GM21381 (cell line): Measurements from ENCODE around the gene JTB.

Experiments used
- ATAC-seq: cut with Tn5 transposase; IDR thresholded peaks from one replicate; pipeline ENCODE4 v1.9.1; 2021; ENCODE audit warnings: mild to moderate bottlenecking, moderate library complexity; ENCODE audit not compliant: unreplicated experiment

JTB gene

DNA sequence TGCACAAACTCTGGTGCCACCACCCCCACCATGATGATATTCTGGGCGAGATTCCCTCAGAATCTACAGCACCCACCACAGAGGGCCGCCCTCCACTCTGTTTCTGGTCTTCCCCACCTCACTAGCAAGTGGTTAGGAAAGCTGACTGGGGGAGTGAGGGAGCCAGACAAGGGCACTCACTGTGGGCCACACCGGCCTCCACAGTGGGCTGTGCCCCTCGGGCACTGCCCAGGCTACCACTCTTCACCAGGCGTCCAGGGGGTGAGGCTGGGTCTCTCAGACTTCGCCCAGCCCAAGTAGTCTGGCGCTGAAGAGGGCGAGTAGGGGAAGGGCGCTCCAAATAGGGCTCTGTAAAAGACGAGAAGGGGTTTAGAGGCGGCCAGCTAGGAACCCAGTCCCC, 43.5 kb downstream of the JTB start:
- no peak for ATAC-seq

DNA sequence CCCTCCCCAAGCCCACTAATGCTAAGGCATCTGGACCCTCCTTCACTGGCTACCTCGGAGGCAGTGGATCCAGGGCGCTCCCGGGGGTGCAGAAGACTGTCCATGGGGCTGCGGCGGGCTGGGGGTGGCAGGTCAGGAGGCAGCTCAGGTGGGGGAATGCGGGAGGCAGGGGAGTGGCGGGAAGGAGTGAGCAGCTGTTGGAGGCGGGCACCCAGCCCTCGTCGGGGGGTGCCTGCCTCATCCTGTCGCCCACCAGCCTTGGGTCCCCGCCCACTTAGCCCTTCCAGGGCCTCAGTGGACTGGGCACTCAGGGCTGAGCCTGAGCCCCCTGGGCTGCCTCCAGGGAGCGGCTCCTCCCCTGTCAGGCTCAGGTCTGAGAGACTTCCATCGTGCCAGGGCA, 44.0 kb downstream of the JTB start:
- no peak for ATAC-seq

DNA sequence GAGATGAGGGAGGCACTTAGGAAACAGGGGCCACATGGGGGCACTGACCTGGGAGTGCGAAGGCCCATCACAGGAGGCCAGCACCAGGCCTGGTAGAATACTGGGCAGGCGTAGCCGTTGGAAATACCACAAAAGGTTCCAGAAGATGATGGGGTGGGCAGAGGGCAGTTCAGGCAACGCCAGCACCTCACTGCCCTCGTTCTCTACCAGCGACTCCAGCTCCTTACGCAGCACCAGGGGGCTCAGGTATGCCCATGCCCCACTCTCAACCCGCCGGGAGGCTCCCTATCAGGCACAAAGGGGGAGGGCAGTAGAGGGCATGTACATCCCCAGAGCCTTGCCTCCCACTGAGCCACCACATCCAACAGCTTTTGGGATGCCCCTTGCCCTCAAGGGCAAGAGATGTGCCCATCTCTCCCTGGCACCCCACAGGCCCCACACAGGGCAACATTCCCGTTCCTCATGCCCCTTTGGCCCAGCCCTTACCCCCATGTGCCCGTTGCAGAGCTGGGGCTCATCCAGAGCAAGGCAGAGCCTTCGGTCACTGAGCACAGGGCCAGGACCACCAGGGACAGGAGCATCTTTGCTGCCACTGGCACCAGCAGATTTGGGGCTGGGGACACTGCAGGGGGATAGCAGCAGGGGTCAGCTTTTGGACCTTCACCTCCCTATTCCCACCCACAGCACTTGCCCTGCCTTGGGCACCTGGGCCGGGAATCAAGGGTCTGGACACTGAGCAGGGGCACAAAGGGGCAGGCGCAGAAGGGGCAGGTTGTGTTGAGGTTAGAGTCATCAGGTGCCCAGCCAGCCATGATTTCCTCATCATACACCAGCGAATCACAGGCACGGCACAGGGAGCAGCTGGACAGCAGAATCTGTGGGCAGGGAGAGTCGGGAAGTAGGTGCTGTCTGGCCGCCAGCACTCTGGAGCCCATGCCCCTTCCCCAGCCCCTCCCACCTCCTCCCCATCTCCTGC, 45.0 kb downstream of the JTB start:
- ATAC-seq, result no peak

DNA sequence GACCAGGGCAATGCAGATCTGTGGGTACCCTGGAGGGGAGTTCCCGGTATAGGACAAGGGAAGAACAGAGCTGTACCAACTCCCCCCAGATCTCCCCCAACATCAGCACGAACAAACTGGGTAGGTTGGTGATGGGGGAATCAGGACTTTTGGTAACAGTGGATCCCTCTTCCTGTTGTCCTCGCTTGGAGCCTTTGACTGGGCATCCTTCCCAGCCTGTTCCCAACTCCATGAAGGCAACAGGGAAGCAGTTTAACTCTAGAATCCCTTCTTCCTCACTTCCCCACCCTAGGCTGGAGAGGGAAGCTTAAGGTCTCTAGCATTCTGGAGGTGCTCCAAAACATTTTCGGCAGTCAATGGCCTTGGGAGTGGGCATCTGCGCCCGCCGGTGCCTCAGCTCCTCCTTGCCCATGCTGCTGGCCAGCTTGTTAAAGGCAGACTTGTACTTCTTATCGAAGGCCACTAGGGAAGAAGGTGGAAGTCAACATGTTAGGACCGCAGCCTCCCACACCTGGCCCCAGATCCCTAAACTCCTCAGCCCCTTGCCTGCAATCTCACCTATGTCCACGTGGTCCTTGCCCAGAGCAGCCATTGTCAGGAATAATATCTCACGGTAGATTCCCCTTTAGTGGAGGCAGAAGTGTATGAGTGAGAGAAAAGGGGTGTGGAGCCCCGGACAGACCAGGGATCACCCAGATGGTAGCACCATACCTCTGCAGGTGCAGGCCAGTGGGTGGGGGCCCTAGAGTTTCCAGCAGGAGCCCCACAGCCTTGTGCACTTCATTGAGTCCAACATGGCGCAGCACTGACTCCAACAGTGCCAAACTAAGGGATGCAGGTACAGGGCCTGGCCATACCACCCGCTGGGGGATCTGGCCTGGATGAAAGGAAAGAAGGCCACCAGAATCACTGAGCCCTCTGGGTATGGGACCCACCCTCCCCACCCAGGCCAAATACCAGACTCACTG, 47.2 kb downstream of the JTB start:
- no peak for ATAC-seq

DNA sequence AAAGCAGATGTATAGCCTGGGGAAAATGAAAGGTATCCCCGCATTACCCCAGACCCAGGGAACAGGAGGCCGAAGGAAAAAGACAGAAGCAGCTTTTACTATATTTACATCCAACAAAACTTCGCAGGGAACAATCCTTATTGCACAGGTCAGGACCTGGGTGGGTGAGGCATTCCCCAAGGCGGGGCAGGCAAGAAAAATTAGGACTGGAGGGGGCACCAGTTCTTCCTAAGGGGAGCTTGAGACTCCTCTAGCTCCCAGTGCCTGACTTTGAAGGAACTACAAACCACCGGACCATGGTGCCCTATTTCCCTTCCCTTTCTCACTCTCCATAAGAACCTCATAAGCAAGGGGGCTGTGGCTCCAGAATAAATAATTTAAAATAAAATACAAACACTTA, 48.0 kb downstream of the JTB start:
- no peak for ATAC-seq

DNA sequence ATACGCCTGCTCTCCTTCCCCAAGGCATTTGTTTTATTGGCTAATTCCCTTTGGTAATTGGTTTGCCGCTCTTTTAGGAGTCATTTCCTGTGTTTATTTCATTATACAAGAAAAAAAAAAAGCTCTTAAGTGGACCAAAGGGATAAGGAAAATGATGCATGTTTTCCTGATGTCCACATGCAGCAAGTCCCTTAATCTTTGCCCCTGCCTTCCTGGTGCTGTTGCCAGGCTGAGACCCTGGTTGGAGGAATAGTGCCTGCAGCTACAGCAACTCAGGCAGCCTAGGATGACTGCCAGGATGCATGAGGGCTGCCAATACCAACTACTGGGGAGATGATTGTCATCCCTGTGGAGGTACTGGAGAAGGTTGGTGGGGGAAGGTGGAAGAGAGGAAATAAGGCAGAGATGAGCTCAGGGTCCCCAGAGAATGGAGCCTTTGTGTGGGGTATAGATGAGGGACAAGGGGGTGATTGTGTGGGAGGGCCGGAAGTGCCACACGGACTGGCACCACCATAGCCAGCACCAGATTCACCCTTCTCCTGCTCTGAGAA, 48.6 kb downstream of the JTB start:
- no peak for ATAC-seq

DNA sequence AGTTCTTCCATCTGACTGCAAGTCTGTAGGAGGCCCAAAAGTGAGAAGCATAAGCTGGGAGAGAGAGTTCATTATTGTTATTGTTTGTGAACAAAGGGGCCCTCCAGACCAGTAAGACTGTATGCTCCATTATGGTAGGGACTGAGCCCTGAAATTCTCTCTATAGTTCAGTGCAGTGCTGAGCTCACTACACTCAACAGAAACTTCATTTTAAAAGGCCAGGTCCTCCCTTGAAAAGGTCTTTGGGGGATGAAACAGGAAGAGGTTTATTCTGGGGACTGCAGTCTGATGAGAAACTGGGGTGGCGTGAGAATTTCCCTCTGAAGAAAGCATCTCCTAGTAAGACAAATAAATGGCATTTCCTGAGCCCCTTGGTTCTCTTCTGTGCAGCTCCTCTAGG, 49.2 kb downstream of the JTB start:
- no peak for ATAC-seq

DNA sequence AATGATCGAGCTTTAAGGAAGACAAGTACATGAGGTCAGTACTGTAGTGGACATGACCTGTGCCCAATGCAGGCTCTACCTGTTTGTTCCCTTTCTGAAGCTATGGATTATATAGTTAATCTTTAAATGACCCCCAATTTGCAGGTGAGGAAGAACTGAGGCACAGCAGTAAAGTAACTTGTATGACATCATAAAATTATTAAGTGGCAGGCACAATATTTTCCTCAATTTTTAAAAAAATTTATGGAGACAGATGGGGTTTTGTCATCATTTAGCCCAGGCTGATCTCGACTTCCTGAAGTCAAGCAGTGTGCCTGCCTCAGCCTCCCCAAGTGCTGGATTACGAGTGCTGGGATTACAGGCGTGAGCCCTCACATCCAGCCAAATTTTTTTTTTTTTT, 51.1 kb downstream of the JTB start:
- no peak for ATAC-seq
